Mesothelial cell of epicardium (in vitro differentiated cells): ENCODE results near the gene FTSJ3. TPM values are rescaled to one million over a fixed set of nuclear protein-coding genes. Genes with fewer than 3 reads are reported as not detected.
"Not testable (repeated sequence)": the region's sequence is repeated elsewhere in the genome, so short reads cannot be mapped to it uniquely, and the experiment has no call there.

Source experiments
- DNase-seq, 2 experiments: peaks; one replicate each; pipeline ENCODE4 v3.0.0; 2021; ENCODE audit warnings: low spot score in 2 of 2; ENCODE audit not compliant: unreplicated experiment in 2 of 2
- H3K27ac Mint-ChIP-seq: 2 replicates; pipeline ENCODE4 v1.8.0; 2021; ENCODE audit warnings: mixed read lengths
- H3K27me3 Mint-ChIP-seq: 2 replicates; pipeline ENCODE4 v1.8.0; 2021; ENCODE audit warnings: low read depth, mixed read lengths
- H3K36me3 Mint-ChIP-seq: 2 replicates; pipeline ENCODE4 v1.8.0; 2021; ENCODE audit warnings: mixed read lengths
- H3K4me1 Mint-ChIP-seq: 2 replicates; pipeline ENCODE4 v1.8.0; 2021; ENCODE audit warnings: mixed read lengths
- H3K4me3 Mint-ChIP-seq: 2 replicates; pipeline ENCODE4 v1.8.0; 2021; ENCODE audit warnings: mild to moderate bottlenecking, moderate library complexity, mixed read lengths
- H3K9me3 Mint-ChIP-seq: 2 replicates; pipeline ENCODE4 v1.8.0; 2021; ENCODE audit warnings: mixed read lengths
- total RNA-seq: library from RNA; stranded (reverse); gene quantifications from 3 replicates; pipeline ENCODE4 v1.2.1, GENCODE V29; 2021
- TF ChIP-seq, protein P1 (sequence below): fragments of 200-600 bp; sonication (generic); IDR thresholded peaks from one replicate; pipeline ENCODE4 v1.5.0; 2021; ENCODE audit warnings: antibody characterized with exemption; ENCODE audit not compliant: unreplicated experiment

The FTSJ3 gene
- total RNA-seq, 1 donor from 2014 or later = 48.1 TPM

DNA sequence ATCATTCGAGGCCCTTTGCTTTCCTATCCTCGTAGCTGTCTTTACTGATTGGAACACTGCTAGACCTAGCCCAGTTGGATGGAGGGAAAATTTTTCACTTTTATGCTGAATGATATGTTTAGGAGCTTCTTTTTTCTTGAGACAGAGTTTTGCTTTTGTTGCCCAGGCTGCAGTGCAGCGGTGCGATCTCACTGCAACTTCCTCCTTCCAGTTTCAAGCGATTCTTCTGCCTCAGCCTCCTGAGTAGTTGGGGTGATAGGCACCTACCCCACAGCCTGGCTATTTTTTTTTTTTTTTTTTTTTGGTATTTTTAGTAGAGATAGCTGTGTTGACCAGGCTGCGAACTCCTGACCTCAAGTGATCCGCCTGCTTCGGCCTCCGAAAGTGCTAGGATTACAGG lies 17.5 kb downstream of the FTSJ3 start:
- Mint-ChIP-seq H3K9me3 (no peaks in the 10 kb centered on the region), H3K27ac (no peak overlapping the region), H3K36me3 (peaks cover 60% of the 10 kb centered on the region), H3K27me3 (no peaks in the 10 kb centered on the region), H3K4me3 (no peak overlapping the region), H3K4me1 (no peaks in the 10 kb centered on the region)
- DNase-seq = no peak
- TF ChIP-seq, protein P1, sequence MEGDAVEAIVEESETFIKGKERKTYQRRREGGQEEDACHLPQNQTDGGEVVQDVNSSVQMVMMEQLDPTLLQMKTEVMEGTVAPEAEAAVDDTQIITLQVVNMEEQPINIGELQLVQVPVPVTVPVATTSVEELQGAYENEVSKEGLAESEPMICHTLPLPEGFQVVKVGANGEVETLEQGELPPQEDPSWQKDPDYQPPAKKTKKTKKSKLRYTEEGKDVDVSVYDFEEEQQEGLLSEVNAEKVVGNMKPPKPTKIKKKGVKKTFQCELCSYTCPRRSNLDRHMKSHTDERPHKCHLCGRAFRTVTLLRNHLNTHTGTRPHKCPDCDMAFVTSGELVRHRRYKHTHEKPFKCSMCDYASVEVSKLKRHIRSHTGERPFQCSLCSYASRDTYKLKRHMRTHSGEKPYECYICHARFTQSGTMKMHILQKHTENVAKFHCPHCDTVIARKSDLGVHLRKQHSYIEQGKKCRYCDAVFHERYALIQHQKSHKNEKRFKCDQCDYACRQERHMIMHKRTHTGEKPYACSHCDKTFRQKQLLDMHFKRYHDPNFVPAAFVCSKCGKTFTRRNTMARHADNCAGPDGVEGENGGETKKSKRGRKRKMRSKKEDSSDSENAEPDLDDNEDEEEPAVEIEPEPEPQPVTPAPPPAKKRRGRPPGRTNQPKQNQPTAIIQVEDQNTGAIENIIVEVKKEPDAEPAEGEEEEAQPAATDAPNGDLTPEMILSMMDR = no peak

DNA sequence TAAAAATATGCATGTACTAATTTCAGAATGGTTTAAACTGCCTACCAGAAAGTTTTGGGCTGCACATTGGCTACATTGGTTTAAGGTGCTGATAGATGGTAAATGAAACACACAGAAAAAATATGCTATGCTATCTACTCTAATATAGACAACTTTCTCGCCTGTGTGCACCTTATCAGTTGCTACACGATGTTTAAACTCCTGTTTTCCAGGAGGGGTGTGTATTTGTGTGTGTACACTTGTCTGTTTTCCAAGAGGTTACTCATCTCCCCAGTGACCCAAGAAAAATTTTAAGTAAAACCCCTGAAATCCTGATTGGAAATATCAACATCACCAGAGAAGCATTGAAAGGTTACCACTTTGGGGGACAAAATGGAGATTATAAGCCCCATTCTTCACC lies 21.9 kb downstream of the FTSJ3 start:
- H3K9me3 Mint-ChIP-seq = no peaks in the 10 kb centered on the region
- peaks cover 43% of the 10 kb centered on the region for H3K36me3 Mint-ChIP-seq
- H3K27ac Mint-ChIP-seq = no peak overlapping the region
- no peak for DNase-seq
- TF ChIP-seq, protein P1 = no peak
- no peaks in the 10 kb centered on the region for H3K4me1 Mint-ChIP-seq
- H3K4me3 Mint-ChIP-seq = no peak overlapping the region
- no peaks in the 10 kb centered on the region for H3K27me3 Mint-ChIP-seq

DNA sequence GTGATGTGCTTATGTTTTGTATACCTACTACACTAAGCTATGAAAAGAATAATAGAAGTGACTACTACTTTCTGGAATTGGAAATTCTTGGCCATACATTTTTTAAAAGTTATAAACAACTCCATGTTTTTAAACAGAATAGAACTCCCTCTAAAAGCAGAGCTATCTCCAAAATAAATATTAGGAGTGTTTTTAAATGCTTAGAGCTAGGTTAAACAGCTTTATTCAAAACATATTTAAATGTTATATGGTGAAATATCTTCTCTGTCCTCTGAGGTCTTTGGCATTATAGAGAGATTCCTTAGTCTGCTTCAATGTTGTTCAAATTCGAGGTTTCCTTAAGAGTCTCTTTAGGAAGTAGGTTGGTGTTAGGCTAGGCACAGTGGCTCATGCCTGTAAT lies 23.1 kb downstream of the FTSJ3 start:
- Mint-ChIP-seq H3K27ac (no peak overlapping the region), H3K27me3 (no peaks in the 10 kb centered on the region), H3K4me1 (no peaks in the 10 kb centered on the region), H3K9me3 (no peaks in the 10 kb centered on the region), H3K36me3 (peaks cover 49% of the 10 kb centered on the region), H3K4me3 (no peak overlapping the region)
- DNase-seq = no peak
- TF ChIP-seq, protein P1 = no peak

DNA sequence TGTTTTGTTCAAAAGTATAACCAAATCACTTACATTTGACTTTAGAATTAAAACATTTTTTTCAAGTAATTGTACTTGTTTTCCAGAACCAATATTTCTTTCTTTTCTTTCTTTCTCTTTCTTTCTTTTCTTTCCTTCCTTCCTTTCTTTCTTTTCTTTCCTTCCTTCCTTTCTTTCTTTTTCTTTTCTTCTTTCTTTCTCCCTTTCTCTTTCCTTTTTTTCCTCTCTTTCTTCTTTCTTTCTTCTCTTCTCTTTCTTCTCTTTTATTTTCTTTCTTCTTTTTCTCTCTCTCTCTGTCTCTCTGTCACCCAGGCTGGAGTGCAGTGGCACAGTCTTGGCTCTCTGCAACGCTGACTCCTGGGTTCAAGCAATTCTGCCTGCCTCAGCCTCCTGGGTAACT lies 26.7 kb downstream of the FTSJ3 start:
- Mint-ChIP-seq H3K9me3 (no peaks in the 10 kb centered on the region), H3K4me1 (no peaks in the 10 kb centered on the region), H3K36me3 (peaks cover 44% of the 10 kb centered on the region), H3K4me3 (no peak overlapping the region), H3K27ac (no peak overlapping the region), H3K27me3 (no peaks in the 10 kb centered on the region)
- TF ChIP-seq, protein P1 = no peak
- DNase-seq = no peak

DNA sequence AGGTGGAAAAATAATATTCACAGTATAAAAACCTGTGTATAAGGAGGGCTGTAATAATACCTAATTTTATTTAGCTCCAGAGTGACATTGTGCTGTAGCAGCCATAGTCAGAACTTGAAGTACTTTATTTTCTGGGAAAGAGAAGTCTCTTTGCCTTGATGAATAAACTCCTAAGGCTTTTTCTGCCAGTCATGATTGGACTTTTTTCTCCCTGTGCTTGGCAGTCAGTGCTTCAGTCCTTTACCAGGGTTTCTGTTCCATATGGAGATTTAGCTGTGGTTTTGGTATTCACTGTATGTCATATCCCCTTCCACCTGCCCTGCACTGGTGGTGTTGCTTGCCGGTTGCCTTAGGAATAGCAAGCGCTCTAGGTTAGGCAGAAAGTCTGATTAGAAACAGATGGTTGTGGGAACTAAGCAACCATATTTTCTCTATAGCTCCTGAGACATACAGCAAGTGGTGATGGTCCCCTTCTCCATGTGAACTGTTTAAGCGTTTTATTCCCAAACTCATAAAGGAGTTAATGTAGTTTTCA lies 28.8 kb downstream of the FTSJ3 start:
- Mint-ChIP-seq H3K4me1 (no peaks in the 10 kb centered on the region), H3K9me3 (no peaks in the 10 kb centered on the region), H3K36me3 (peaks cover 51% of the 10 kb centered on the region), H3K4me3 (no peak overlapping the region), H3K27ac (no peak overlapping the region), H3K27me3 (no peaks in the 10 kb centered on the region)
- DNase-seq = no peak
- TF ChIP-seq, protein P1 = no peak

DNA sequence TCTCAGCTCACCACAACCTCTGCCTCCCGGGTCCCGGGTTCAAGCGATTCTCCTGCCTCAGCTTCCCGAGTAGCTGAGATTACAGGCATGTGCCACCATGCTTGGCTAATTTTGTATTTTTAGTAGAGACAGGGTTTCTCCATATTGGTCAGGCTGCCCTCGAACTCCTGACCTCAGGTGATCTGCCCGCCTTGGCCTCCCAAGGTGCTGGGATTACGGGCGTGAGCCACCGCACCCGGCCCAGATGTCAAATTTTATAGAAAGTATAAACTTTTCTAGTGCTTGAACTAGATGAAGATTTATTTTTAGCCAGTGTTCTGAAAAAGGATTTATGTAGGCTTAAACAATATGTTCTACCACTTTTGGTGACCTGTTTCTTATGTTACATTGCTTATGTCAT lies 31.1 kb downstream of the FTSJ3 start:
- not testable (repeated sequence) for DNase-seq, H3K4me3 Mint-ChIP-seq, H3K27ac Mint-ChIP-seq, H3K27me3 Mint-ChIP-seq, H3K9me3 Mint-ChIP-seq, H3K4me1 Mint-ChIP-seq
- H3K36me3 Mint-ChIP-seq = peaks cover 57% of the 10 kb centered on the region
